Measurements from ENCODE around the gene FARP1.

DNA sequence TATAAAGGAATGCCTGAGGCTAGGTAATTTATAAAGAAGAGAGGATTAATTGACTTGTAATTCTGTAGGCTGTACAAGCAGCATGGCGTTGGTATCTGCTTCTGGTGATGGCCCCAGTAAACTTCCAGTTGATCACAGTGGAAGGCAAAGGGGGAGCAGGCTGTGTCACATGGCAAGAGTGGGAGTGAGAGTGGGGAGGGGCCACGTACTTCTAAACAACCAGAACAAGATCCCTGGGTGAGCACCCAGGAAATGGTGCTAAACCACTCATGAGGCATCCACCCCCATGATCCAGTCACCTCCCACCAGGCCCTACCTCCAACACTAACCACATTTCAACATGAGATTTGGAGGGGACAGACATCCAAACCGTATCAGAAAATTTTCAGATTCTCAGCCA lies 37.2 kb downstream of the FARP1 start:
- TF ChIP-seq CREB1 (IDR thresholded peaks at IDR 0.05; ENCODE audit: low read depth) (no peak), SPI1 (IDR thresholded peaks at IDR 0.05; ENCODE audit: borderline replicate concordance, insufficient read depth, low read depth, low read length) (no peak), POLR2A (IDR thresholded peaks at IDR 0.05; ENCODE audit: low read depth, low read length) (no peak), EP300 (IDR thresholded peaks at IDR 0.05; ENCODE audit: borderline replicate concordance in 1 of 2, control insufficient read depth in 1 of 2, low read depth in 2 of 2, low read length in 2 of 2) (no peak), ZZZ3 (IDR thresholded peaks at IDR 0.05; ENCODE audit: control insufficient read depth, insufficient read length, low read depth) (no peak), SUZ12 (IDR thresholded peaks at IDR 0.05; ENCODE audit: unreplicated experiment) (no peak)
- TF ChIP-seq, protein P1, sequence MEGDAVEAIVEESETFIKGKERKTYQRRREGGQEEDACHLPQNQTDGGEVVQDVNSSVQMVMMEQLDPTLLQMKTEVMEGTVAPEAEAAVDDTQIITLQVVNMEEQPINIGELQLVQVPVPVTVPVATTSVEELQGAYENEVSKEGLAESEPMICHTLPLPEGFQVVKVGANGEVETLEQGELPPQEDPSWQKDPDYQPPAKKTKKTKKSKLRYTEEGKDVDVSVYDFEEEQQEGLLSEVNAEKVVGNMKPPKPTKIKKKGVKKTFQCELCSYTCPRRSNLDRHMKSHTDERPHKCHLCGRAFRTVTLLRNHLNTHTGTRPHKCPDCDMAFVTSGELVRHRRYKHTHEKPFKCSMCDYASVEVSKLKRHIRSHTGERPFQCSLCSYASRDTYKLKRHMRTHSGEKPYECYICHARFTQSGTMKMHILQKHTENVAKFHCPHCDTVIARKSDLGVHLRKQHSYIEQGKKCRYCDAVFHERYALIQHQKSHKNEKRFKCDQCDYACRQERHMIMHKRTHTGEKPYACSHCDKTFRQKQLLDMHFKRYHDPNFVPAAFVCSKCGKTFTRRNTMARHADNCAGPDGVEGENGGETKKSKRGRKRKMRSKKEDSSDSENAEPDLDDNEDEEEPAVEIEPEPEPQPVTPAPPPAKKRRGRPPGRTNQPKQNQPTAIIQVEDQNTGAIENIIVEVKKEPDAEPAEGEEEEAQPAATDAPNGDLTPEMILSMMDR (IDR thresholded peaks at IDR 0.05 in 2 of 3, conservative IDR thresholded peaks at IDR 0.05 in 1 of 3; ENCODE audit: control insufficient read depth in 2 of 3, extremely low read depth in 1 of 3, insufficient read depth in 1 of 3, low read depth in 3 of 3, low read length in 3 of 3) = no peak
